Stimulated activated CD4-positive, alpha-beta T cell treated with anti-CD3 and anti-CD28 coated beads, Interleukin-1b, Interleukin-23, amount 100 ng/mL, for 4 hours (primary cell): ENCODE measurements around the gene RNF208.

Experiments
- DNase-seq, 2 donors: peaks; one replicate each; pipeline ENCODE4 v3.0.0-alpha.2; 2020; ENCODE audit warnings: low read depth in 2 of 2

RNF208 gene

DNA sequence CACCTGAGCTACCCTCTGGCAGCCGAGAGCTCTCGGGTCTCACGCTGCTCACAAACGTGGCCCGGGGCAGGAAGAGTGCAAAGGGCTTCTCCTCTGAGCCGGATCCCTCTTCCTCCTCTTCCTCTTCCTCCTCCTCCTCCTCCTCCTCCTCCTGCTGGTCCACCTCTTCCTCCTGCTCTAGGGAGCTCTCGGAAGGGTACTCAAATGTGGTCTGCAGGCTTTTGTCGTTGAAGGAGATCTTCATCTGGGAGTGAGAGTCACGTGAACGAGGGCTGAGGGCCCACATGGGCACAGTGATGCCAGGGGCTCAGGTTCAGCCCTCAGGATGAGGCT is 29.6 kb downstream of the RNF208 start:
- no peak for DNase-seq

DNA sequence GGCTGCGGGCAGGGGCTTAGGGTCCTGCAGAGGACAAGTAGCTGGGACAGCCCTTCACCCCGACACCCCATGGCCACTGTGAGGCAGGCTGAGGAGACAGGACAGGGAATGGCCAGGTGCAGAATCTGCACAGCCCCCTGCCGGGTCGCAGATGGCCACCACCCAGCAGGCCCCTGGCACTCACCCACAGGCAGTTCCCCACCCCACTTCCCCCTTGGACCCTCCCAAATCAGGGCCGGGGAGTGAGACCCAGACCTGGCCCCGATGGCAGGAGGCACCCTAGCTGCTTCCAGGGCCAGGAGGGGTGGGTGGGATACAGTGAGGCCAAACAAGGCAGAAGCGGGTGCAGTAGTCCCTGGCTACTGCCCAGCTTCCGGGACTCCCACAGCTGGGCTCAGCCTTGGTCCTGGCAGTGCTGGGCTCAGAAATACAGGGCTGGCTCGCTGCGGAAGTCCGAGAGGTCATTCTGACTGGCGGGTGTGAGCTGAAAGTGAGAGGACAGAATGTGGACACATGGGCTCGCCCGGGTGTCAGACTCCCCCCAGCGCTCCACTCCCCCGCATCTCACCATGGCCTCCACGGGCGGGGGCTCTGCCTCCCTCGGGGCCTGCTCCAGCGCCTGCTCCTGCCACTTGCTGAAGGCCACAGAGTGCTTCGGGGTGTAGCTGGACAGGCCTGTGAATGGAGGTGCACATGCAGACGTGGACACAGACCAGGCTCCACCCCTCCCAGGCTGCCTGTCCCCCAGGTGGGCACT is 30.2 kb downstream of the RNF208 start:
- no peak for DNase-seq

DNA sequence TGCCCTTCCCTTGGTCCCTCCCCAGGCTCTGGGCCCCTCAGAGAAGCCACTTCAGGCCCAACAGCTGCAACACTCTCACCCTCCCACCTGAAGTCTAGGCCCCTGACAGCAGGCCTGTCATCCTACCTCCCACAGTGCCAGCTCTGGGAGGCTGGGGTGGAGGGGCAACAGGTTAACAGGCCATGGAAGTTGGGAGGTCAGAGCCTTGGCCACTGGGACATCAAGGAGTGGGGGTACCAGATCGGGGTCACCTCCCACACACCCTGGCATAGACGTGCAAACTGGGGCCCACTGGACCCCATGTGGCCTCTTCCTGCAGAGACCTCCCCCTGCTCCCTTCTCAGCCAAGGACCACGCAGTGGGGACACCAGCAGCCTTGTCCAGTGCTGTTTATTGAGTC is 30.8 kb downstream of the RNF208 start:
- no peak for DNase-seq

DNA sequence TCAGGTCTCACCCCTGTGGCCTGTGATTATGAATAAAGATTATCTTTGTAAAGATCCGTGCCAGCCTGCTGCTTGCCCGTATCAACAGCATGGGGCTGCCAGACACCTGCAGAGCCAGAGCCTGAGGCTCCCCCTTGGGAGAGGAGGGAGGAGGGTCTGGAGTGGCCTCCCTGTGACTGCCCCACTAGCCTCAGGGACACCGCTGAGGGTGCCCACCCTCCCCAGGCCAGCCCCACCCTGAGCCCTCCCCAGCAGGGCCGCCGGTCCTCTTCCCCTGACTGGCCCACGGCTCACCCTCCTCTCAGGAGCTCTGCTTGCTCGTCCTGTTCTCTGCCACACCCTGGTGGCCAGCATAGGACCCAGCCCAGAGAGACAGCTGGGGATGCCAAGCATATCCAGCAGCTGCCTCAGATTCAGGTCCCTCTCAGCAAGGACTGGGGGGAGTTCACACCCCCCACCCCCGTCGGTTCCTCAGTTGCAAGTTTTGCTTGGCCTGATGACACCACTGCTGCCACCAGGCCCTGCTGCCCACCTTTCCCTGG is 31.7 kb downstream of the RNF208 start:
- no peak for DNase-seq

DNA sequence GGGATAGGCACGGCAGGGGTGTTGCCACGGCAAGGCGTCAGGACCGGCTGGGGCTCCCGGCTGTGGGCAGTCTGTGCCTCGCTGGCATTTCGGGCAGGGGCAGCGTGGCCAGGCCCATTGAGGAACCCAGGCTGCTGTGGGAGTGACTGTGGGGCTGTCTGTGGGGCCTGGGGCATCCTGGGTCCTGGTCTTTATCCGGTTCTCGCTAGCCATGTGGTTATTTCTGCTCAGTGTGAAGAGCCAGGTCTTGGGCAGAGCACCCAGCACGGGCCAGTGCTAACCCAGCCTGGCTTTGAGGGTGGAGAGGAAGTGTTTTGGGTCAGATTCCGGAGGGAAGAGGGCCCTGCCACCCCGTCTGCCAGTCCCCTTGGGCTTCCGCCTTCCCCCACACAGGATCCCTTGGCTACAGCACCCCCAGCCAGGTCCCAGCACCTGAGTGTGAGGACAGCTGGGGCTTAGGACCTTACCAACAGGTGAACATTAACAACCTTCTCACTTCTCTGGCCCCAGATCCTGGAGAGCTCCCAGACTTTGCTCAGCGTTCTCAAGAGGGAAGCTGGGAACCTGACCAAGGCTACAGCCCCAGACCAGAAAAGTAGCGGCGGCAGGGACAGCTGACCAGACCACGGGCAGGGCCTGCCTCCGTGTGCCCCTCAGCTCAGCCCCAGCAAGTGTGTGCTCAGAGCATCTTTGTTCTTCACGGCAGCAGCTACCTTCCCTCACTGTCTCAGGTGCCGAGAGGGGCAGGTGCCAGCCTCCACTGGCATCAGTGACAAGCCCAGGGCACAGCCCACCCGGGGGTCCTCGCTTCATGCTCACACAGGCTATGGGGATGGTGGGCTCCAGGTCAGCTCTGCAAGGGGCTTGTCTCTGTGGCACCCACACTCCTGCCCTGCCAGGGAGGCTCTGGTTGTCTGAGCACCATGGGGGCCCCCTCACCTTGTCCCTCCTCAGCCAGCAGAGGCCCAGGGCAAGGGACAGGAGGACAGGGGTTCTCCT is 32.4 kb downstream of the RNF208 start:
- DNase-seq = no peak

DNA sequence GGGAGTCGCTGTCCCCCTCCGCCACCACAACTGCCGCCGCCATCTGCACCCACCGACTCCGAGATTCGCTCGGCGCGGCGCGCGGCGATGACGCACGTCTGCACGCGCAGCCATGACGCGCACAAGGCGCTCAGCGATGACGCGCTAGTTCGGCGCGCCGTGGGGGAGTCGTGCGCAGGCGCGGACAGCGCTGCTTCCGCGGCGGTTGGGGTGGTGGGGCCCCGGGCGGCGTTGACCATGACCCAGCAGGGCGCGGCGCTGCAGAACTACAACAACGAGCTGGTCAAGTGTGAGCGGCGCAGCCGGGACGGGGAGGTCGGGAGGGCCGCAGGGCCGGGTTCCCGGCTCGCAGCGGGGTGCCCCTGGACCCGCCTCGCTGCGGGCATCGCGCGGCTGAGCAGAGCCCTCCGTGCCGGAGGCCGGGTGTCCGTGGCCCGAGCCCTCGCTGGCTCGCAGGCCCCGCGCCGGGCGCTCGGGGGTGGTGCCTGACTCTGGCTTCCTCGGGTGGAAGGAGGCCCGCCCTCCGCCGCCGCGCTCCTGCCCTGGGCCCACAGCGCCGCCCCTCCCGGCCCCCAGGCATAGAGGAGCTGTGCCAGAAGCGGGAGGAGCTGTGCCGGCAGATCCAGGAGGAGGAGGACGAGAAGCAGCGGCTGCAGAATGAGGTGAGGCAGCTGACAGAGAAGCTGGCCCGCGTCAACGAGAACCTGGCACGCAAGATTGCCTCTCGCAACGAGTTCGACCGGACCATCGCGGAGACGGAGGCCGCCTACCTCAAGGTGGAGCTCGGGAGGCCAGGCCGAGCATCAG is 33.3 kb downstream of the RNF208 start, which contains the start of the genes ANAPC2 and SSNA1:
Gene ANAPC2, minus strand, starts transcription at position 71 of the 807 bp plus-strand sequence. Its CDS starts 28 bp downstream, at position 43.
Gene SSNA1, plus strand, starts transcription at position 187 of the 807 bp plus-strand sequence. Its CDS starts 51 bp downstream, at position 238.
- peak; percentile 87 to 93 for DNase-seq

DNA sequence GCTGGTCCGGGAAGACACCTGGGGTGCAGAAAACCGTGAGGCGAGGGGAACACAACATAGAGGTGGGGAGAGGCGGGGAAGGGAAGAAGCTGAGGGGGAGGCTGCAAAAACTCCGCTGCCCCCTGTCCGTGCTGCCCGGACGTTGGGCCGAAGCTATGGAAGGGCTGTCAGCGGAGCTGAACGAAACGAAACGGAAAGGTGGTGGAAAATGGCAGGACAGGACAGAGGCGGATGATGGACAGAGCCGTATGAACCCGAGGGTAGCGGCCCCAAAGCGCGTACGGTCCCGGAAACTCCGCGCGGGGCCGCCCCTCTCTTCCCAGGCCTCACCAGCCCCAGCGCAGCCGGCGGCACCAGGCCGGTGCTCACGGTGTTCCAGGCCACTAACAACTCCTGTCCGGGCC is 34.0 kb downstream of the RNF208 start:
- no peak for DNase-seq

DNA sequence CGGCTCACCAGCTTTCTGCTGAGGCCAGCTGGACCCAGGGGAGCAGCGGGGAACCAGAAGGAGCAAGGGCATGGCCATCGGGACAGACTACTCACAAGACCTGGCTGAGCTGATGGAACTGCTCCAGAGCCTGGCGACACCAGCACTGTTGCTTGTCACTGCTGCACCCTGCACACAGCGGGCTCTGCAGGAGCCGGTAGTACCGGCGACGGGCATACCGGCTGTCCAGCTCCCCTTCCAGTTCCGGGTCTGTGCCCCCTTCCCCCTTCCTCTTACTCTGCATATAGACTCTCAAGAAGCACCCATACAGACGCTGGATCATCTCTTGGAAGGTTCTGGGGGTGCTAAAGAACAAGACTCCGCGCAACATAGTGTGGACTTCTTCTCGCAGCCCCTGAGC is 34.7 kb downstream of the RNF208 start:
- no peak for DNase-seq

DNA sequence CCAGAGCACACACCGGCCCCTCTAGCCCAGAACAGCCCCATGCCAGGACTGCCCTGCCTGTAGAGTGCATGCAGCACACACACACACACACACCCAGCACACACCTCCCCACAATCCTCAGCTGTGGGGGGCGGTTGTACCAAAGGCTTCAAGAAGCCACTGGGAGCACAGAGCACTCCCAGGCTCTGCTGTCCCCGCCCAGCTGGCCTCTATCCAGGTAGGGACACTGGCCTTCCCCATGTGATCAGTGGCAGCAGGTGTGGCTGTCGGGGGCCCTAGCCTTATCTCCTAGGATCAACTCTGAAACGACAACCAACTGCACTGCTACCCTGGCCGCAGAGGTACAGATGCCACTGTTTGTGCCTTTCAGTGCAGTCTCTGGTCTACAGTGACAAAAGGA is 35.7 kb downstream of the RNF208 start:
- no peak for DNase-seq

DNA sequence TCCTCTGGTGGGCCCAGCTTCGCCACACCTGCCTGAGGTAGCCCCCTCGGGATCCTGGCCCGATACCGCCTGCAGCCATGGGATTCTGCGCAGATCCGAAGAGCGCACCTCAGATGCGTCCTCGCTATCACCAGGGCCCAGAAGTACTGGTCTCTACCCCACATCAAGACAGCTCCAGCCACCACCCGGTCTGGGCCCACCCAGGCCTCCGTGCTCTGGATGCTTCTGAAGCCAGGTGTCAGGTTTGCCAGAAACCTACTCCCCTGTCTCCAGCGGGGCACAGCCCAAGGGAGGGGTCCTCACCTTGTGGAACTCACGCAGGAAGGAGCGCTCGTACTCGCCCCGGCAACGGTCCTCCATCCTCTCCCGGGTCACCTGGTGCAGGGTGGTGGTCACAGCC is 36.1 kb downstream of the RNF208 start:
- DNase-seq = no peak

DNA sequence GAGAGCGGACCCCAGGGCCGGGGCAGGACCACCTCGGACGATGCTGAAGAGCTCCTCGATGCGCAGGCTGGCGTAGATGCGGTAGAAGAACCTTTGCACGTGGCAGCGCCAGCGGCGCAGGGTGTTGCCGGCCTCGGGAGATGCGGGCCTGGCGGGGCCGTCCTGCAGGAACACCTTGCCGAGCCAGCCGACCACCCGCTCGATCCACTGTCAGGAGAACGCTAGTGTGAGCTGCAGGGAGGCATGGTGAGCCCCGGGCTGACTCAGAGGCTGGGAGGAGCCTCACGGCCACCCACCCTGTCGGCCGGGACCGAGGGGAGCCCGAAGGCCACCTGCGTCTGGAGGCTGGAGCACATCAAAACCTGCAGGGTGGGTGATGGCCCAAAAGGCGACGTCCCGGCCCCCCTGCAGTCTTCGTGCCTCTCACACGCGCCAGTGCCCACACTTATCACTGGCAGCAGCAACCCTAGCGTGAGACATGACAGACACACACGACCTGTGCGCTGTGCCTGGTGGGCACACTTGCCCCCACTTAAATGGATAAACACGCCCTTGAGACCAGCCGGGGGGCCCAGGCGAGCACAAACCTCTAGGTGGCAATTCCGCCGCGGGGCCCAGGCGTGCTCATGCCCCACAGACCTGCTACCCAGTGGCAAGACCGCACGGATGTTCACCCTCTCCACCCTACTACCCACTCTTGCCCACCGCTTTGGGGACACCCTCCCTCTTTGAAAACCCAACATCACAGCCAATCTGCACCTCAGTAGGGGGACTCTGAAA is 37.0 kb downstream of the RNF208 start:
- no peak for DNase-seq

DNA sequence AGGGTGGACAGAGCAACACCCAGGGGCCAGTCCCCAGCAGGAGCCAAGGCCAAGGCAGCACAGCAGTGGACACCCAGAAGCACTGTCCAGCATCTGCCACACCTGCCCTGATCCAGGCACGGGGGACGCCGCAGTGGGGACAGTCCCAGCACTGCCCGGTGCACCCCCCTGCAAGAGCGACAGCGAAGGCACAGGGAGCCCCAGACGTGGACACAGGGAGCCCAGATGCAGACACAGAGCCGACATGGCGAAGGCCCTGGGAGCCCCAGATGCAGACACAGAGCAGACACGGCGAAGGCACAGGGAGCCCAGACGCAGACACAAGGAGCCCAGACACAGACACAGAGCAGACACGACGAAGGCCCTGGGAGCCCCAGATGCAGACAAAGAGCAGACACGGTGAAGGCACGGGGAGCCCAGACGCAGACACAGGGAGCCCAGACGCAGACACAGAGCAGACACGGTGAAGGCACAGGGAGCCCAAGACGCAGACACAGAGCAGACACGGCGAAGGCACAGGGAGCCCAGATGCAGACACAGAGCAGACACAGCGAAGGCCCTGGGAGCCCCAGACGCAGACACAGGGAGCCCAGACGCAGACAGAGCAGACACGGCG is 38.0 kb downstream of the RNF208 start:
- no peak for DNase-seq

DNA sequence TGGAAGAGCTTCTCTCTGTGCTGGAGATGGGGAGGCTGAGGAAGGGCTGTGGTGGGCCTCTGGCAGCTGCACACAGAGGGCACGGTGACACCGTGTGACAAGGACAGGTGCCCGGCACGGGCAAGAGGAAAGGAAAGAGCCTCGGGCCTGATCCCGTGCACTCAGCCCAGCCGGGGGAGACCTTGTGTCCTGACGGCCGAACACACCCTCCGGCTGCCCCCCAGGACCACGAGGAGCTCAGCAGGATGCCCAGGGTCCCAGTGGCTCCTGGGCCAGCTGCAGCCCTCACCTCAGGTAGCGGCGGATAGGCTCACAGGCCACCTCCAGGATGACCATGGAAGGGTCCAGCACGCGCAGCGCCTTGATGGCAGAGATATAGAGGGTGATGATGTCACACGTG is 39.2 kb downstream of the RNF208 start:
- DNase-seq = no peak

DNA sequence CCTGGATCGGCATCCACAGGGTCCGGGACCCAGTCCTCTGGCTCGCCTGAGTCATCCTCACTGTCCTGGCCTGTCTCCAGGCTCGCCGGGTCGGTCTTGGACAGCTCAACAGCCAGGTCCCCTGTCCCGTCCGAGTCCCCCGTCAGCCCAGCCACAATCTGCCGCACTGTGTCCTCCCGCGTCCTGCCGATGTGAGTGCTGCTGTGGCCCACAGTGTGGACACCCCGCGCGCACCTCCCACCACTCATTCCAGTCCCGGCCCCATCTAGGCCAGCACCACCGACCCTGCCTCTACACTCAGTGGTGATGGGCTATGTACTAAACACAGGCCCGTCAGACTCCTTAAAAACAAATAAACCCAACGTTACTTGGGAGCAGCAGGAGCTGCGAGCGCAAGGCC is 40.4 kb downstream of the RNF208 start:
- no peak for DNase-seq

DNA sequence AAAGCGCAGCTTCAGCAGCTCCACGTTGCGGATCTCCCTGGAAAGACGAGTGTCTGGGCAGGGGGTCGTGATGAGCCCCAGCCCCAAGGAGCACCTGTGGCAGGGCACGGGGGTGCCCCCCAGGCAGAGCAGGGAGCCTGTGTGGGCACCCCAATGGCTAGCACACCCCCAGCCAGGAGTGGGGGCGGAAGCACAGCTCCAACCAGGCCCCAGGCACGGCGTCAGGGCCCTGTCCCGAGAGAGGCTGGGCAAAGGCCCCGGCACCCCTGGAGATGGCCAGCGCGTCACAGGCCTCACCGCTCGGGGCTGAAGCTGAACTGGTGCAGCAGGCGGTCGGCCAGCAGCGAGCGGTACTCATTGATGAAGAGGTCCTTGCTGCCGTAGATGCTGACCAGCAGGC is 41.5 kb downstream of the RNF208 start:
- no peak for DNase-seq

DNA sequence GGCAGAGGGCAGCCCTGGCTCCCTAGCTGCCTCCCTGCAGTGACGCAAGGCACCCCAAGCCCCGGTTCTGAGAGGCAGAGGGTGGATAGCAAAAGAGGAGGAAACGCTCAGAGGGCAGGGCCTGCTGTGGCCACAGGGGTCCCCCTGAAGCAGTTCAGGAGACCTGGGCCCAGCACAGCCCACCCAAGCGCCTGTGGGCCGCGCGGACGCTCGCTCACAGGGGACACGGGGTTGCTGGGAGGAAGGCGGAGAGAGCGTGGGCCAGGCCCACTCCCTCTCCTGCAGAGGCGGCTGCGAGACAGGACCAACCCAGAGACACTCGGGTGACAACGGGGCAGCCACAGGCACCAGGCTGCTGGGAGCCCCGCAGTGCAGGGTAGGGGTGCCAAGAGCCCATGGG is 42.3 kb downstream of the RNF208 start:
- no peak for DNase-seq

DNA sequence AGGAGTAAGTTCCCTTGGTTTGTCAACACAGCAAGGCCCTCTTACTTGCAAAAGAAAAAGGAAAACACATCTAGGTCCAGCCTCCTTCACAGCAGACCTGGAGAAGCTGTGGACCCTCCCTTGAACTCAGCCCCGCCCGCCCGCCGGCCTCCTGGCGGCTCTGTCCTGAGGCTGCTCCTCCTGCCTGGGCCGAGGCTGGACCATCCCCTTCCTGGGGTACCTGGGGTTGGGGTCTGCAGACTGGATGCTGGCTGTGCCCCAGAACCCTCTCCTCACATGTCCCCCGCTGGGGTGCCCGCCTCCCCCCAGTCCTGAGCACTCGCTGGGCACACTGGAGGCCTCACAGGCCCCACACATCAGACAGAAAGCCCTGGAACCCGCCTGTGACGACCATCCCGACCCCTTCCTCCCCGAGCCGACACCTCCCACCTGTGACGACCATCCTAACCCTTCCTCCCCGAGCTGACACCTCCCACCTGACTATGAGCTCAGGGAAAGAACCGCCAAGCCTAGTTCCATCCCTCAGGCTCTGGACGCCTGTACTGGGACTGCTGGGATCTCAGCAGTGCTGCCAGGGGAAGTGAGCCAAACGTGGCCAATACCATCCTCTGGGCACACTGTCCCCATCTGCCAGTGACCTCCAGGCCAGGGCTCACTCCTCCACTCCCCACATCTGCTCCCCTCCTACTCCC is 43.0 kb downstream of the RNF208 start:
- no peak for DNase-seq

DNA sequence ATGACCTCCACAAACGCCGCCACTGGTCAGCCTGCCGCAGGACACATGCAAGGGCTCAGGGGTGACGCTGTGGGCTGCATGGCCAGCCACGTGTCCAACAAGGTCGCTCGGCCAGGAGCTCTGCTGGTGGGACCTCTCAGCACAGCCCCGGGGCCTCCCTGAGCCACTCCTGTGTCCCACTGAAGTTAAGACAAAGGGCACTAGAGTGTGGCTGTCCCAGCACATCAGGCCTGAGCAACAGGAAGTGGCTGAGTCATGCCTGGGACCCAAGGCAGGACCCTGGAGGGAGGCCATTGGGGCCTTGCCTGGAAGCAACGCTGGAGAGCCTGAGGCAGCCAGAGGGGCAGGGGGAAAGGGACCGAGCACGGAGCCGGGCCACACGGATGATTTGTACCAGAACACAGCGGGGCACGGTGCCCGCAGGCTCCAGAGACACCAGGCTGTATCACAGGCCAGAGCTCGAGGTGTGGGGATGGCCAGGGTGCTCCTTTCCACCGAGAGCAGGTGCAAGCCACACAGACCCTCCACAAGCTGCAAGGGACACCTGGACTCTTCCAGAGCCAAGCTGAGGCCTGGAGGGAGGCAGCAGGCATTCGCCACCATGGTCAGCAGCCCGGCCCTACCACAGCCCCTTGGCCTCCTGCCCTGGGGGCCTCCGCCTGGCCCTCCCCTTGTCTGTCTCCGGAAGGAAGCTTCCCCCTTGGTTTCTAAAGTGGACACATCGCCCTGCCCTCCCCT is 43.7 kb downstream of the RNF208 start:
- DNase-seq = no peak
